Measurements from ENCODE around the gene TPCN1. TPM values are rescaled to one million over a fixed set of nuclear protein-coding genes. Genes with fewer than 3 reads are reported as not detected.

TPCN1 gene
- total RNA-seq, 1 experiment from 2014 or later = 43.0 TPM

DNA sequence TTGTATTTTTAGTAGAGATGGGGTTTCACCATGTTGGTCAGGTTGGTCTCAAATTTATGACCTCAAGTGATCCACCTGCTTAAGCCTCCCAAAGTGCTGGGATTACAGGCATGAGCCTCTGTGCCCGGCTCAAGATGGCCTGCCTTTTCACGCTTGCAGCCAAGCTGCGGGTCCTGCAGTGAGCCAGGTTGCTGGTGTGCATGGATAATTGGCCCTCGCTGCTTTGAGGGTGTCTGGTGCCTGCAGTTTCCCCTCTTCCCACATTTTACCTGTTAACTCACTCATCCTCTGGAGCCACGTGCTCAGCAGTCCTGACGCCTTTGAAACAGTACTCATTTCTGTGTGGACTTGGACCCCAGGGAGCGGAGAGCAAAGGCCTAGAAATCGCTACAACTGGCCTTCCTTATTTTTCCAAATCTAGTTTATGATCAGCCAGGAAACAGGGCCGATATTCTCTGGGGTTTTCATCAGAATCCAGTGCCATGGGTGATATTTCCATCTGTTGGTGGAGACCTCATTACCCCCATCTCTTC is 42.2 kb downstream of the TPCN1 start:
- CTCF ChIA-PET = no interaction called here
- Mint-ChIP-seq H3K36me3 (ENCODE audit: insufficient read depth, unreplicated experiment) (peaks cover 73% of the 10 kb centered on the region), H3K4me1 (ENCODE audit: insufficient read depth, unreplicated experiment) (peaks cover 9% of the 10 kb centered on the region), H3K9me3 (ENCODE audit: unreplicated experiment) (no peaks in the 10 kb centered on the region), H3K4me3 (ENCODE audit: unreplicated experiment) (no peak overlapping the region), H3K27ac (ENCODE audit: low read depth, unreplicated experiment) (no peak overlapping the region), H3K27me3 (ENCODE audit: insufficient read depth, unreplicated experiment) (no peaks in the 10 kb centered on the region)
- TF ChIP-seq, protein P1, sequence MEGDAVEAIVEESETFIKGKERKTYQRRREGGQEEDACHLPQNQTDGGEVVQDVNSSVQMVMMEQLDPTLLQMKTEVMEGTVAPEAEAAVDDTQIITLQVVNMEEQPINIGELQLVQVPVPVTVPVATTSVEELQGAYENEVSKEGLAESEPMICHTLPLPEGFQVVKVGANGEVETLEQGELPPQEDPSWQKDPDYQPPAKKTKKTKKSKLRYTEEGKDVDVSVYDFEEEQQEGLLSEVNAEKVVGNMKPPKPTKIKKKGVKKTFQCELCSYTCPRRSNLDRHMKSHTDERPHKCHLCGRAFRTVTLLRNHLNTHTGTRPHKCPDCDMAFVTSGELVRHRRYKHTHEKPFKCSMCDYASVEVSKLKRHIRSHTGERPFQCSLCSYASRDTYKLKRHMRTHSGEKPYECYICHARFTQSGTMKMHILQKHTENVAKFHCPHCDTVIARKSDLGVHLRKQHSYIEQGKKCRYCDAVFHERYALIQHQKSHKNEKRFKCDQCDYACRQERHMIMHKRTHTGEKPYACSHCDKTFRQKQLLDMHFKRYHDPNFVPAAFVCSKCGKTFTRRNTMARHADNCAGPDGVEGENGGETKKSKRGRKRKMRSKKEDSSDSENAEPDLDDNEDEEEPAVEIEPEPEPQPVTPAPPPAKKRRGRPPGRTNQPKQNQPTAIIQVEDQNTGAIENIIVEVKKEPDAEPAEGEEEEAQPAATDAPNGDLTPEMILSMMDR (IDR thresholded peaks at IDR 0.05; ENCODE audit: unreplicated experiment) = no peak
- POLR2A ChIA-PET = interaction anchor here (0.7 kb wide), 1 partner anchor 33 kb away, joined by 3 read pairs; no protein-coding TSS in a partner anchor
- no peak for DNase-seq (ENCODE audit: unreplicated experiment)
- no TSS peak for BruUV-seq (replicated peaks)
- intact Hi-C loops (cut with micrococcal nuclease) = no loop called here

DNA sequence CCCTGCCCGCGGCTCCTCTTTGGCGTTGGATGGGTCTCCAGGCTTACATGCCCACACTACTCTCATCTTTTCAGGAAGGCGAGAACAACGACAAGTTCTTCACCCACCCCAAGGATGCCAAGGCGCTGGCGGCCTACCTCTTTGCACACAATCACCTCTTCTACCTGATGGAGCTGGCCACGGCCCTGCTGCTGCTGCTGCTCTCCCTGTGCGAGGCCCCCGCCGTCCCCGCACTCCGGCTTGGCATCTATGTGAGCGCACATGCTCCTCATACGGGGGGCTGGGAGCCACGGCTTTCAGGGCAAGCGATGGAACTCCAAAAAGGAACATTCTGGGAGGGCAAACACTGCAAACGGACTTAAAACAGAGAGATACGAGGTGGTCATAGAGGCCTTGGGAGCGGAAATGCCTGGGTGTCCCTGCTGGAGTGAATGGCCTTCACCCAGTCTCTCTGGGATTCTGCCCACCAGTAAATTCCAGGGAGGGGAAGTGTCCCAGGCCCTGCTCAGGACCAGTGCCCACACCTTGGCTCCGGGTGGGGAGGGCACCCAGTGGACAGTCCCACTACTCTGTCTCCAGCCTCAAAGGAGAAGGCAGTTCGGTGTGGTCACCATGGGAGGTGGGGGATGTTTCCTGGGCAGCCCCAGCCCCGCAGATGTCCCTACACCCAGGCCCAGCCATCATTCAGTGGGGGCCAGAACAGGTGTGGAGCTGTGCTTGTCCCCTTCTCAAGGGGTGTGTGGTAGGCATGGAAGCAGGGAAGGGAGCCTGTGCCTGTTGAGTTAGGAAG is 45.0 kb downstream of the TPCN1 start:
- Mint-ChIP-seq H3K4me3 (ENCODE audit: unreplicated experiment) (no peak overlapping the region), H3K27me3 (ENCODE audit: insufficient read depth, unreplicated experiment) (no peaks in the 10 kb centered on the region), H3K27ac (ENCODE audit: low read depth, unreplicated experiment) (peak overlapping the region; percentile 57), H3K36me3 (ENCODE audit: insufficient read depth, unreplicated experiment) (peaks cover 73% of the 10 kb centered on the region), H3K9me3 (ENCODE audit: unreplicated experiment) (no peaks in the 10 kb centered on the region), H3K4me1 (ENCODE audit: insufficient read depth, unreplicated experiment) (peaks cover 1% of the 10 kb centered on the region)
- BruUV-seq (replicated peaks) = no TSS peak
- POLR2A ChIA-PET = interaction anchor here (0.6 to 1.1 kb wide), 3 partner anchors 8 to 44 kb away, joined by 3 read pairs; no protein-coding TSS in a partner anchor
- intact Hi-C loops (cut with micrococcal nuclease) = no loop called here
- TF ChIP-seq, protein P1 (IDR thresholded peaks at IDR 0.05; ENCODE audit: unreplicated experiment) = no peak
- CTCF ChIA-PET = interaction anchor here (1.0 kb wide), 1 partner anchor 12 kb away, joined by 3 read pairs; no protein-coding TSS in a partner anchor
- DNase-seq (ENCODE audit: unreplicated experiment) = no peak

DNA sequence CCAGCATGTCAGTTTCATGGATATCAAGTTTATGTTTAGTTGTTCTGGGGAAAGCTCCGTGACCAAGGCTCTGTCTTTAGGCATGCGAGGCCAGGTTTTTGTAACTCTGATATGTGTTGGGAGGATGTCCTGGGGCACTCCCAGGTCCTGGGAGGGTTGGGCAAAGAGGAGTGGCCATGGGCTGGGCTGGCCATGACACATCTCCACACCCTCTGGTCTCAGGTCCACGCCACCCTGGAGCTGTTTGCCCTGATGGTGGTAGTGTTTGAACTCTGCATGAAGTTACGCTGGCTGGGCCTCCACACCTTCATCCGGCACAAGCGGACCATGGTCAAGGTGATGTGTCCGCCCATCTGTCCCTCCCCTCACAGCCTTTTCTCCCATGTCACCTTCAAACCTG is 46.4 kb downstream of the TPCN1 start:
- POLR2A ChIA-PET = interaction anchor here (0.9 kb wide), 1 partner anchor 22 kb away, joined by 3 read pairs; no protein-coding TSS in a partner anchor
- intact Hi-C loops (cut with micrococcal nuclease) = no loop called here
- Mint-ChIP-seq H3K4me1 (ENCODE audit: insufficient read depth, unreplicated experiment) (peaks cover 14% of the 10 kb centered on the region), H3K27ac (ENCODE audit: low read depth, unreplicated experiment) (peak overlapping the region; percentile 57), H3K9me3 (ENCODE audit: unreplicated experiment) (no peaks in the 10 kb centered on the region), H3K4me3 (ENCODE audit: unreplicated experiment) (no peak overlapping the region), H3K27me3 (ENCODE audit: insufficient read depth, unreplicated experiment) (no peaks in the 10 kb centered on the region), H3K36me3 (ENCODE audit: insufficient read depth, unreplicated experiment) (peaks cover 79% of the 10 kb centered on the region)
- BruUV-seq (replicated peaks) = no TSS peak
- CTCF ChIA-PET = interaction anchor here (1.0 kb wide), 1 partner anchor 13 kb away, joined by 3 read pairs; no protein-coding TSS in a partner anchor
- TF ChIP-seq, protein P1 (IDR thresholded peaks at IDR 0.05; ENCODE audit: unreplicated experiment) = no peak
- no peak for DNase-seq (ENCODE audit: unreplicated experiment)

DNA sequence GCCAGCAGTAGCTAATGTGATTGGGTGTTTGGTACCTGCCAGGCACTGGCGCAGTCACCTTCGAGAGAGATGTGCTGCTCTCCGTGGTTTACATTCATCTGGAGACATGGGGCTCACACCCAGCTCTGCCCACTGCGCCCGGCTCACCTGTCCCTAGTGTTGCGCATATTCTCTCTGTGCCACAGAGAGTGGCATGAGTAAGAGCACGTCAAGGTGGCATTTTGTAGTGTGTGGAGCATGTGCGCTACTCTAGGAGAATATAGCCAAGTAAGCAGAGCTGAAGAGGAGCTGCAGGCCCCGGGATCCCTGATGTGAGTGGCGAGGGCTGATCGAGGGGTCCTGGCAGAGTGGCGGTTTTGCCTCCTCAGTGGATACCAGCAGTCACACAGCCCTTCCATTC is 46.9 kb downstream of the TPCN1 start:
- H3K9me3 Mint-ChIP-seq (ENCODE audit: unreplicated experiment) = no peaks in the 10 kb centered on the region
- H3K4me3 Mint-ChIP-seq (ENCODE audit: unreplicated experiment) = no peak overlapping the region
- ChIA-PET POLR2A (no interaction called here), CTCF (interaction anchor here (1.0 kb wide), 1 partner anchor 11 kb away, joined by 4 read pairs; no protein-coding TSS in a partner anchor)
- no peaks in the 10 kb centered on the region for H3K27me3 Mint-ChIP-seq (ENCODE audit: insufficient read depth, unreplicated experiment)
- intact Hi-C loops (cut with micrococcal nuclease) = no loop called here
- BruUV-seq (replicated peaks) = no TSS peak
- H3K27ac Mint-ChIP-seq (ENCODE audit: low read depth, unreplicated experiment) = peak overlapping the region; percentile 57
- peaks cover 16% of the 10 kb centered on the region for H3K4me1 Mint-ChIP-seq (ENCODE audit: insufficient read depth, unreplicated experiment)
- TF ChIP-seq, protein P1 (IDR thresholded peaks at IDR 0.05; ENCODE audit: unreplicated experiment) = no peak
- H3K36me3 Mint-ChIP-seq (ENCODE audit: insufficient read depth, unreplicated experiment) = peaks cover 79% of the 10 kb centered on the region
- DNase-seq (ENCODE audit: unreplicated experiment) = no peak
